ENCODE results near the gene SYTL1.
"Not testable (repeated sequence)": the region's sequence is repeated elsewhere in the genome, so short reads cannot be mapped to it uniquely, and the experiment has no call there.

SYTL1 gene

GRCh38 chr1:27365372-27366112 lies 23.7 kb downstream of the SYTL1 start:
- DNase-seq: peak; percentile 92

- DNase-seq: peak; percentile 84
Measured at GRCh38 chr1:27366113-27366410, 24.2 kb downstream of the SYTL1 start.

- DNase-seq: peak; percentile 81
Measured at GRCh38 chr1:27366411-27367159, 24.8 kb downstream of the SYTL1 start, which contains the start of gene MAP3K6. MAP3K6 (minus strand) TSS chr1:27366961; CDS start chr1:27366597, 364 bp downstream.

- DNase-seq: no peak
Measured at GRCh38 chr1:27367160-27367650, 25.4 kb downstream of the SYTL1 start.

- peak; percentile 75 for DNase-seq
Measured at GRCh38 chr1:27368869-27369582, 27.2 kb downstream of the SYTL1 start.

GRCh38 chr1:27372022-27372807 lies 30.4 kb downstream of the SYTL1 start:
- no peak for DNase-seq

- DNase-seq: peak; percentile 20
Measured at GRCh38 chr1:27372808-27373690, 31.2 kb downstream of the SYTL1 start.

GRCh38 chr1:27374362-27375086 lies 32.7 kb downstream of the SYTL1 start, which contains the start of gene FCN3:
FCN3 (minus strand) TSS chr1:27374824; CDS start chr1:27374818, 6 bp downstream.
- no peak for DNase-seq

GRCh38 chr1:27377760-27378495 lies 36.1 kb downstream of the SYTL1 start:
- DNase-seq: no peak

GRCh38 chr1:27379564-27380122 lies 37.8 kb downstream of the SYTL1 start:
- DNase-seq: no peak

GRCh38 chr1:27380224-27380623 lies 38.4 kb downstream of the SYTL1 start:
- DNase-seq: no peak

- no peak for DNase-seq
Measured at GRCh38 chr1:27380766-27381733, 39.2 kb downstream of the SYTL1 start.

- no peak for DNase-seq
Measured at GRCh38 chr1:27381969-27382762, 40.3 kb downstream of the SYTL1 start.

GRCh38 chr1:27383039-27383605 lies 41.3 kb downstream of the SYTL1 start, which contains the start of gene CD164L2:
CD164L2 (minus strand) TSS chr1:27383333; CDS start chr1:27383239, 94 bp downstream.
- no peak for DNase-seq

- DNase-seq: no peak
Measured at GRCh38 chr1:27383661-27384060, 41.8 kb downstream of the SYTL1 start.

- DNase-seq: not testable (repeated sequence)
Measured at GRCh38 chr1:27384797-27385196, 43.0 kb downstream of the SYTL1 start.

Data from OCI-M1 (cell line).